NCI-H2171 (cell line): ENCODE measurements around the gene TBCD.
A peak's percentile ranks its signal among the peaks of the same experiment; 100 is the strongest.

ENCODE experiments used
- DNase-seq: peaks from one replicate; lab custom pipeline; 2025; lab: John Stamatoyannopoulos, UW

Gene TBCD

GRCh38 chr17:82751571-82752370 lies at the start of gene TBCD:
Gene TBCD (plus strand): TSS chr17:82752065. CDS start chr17:82752194, 129 bp downstream.
- DNase-seq: peak; percentile 95

- no peak for DNase-seq
Observed at GRCh38 chr17:82702231-82702927, 49.5 kb upstream of the TBCD start.

GRCh38 chr17:82703036-82703745 lies 48.7 kb upstream of the TBCD start:
- DNase-seq: no peak

GRCh38 chr17:82703935-82704865 lies 47.7 kb upstream of the TBCD start:
- no peak for DNase-seq

- DNase-seq: no peak
Observed at GRCh38 chr17:82704886-82705285, 47.0 kb upstream of the TBCD start.

GRCh38 chr17:82705756-82706155 lies 46.1 kb upstream of the TBCD start:
- DNase-seq: no peak

GRCh38 chr17:82709024-82709675 lies 42.7 kb upstream of the TBCD start:
- no peak for DNase-seq

- no peak for DNase-seq
Observed at GRCh38 chr17:82709676-82710498, 42.0 kb upstream of the TBCD start.

GRCh38 chr17:82710499-82711232 lies 41.2 kb upstream of the TBCD start:
- no peak for DNase-seq

- DNase-seq: no peak
Observed at GRCh38 chr17:82713071-82713723, 38.7 kb upstream of the TBCD start.

- DNase-seq: peak; percentile 89
Observed at GRCh38 chr17:82716203-82717010, 35.5 kb upstream of the TBCD start, which contains the start of gene FN3KRP. Gene FN3KRP (plus strand): TSS chr17:82716706. CDS start chr17:82716756, 50 bp downstream.

- DNase-seq: peak; percentile 6
Observed at GRCh38 chr17:82718986-82719685, 32.7 kb upstream of the TBCD start.

- no peak for DNase-seq
Observed at GRCh38 chr17:82720204-82720603, 31.7 kb upstream of the TBCD start.

- DNase-seq: no peak
Observed at GRCh38 chr17:82722341-82723013, 29.4 kb upstream of the TBCD start.

- no peak for DNase-seq
Observed at GRCh38 chr17:82723169-82723807, 28.6 kb upstream of the TBCD start.

- no peak for DNase-seq
Observed at GRCh38 chr17:82726427-82726826, 25.4 kb upstream of the TBCD start.
